C4-2B (cell line): ENCODE measurements around the gene AP4B1.
"Not testable (repeated sequence)": the region's sequence is repeated elsewhere in the genome, so short reads cannot be mapped to it uniquely, and the experiment has no call there.

Source experiments
- H3K27ac ChIP-seq: fragments of 450-650 bp; 2 replicates; pipeline ENCODE4 v1.5.1; 2017
- CTCF ChIP-seq: fragments of 450-650 bp; conservative IDR thresholded peaks from 2 replicates; pipeline ENCODE4 v1.5.1; 2017; ENCODE audit warnings: mild to moderate bottlenecking
- ZFX ChIP-seq: fragments of 450-650 bp; IDR thresholded peaks from 2 replicates; pipeline ENCODE4 v1.6.1; 2017

Gene AP4B1

GRCh38 chr1:113904674-113905434 lies at the start of gene AP4B1, which contains the start of gene DCLRE1B:
Gene AP4B1, minus strand, starts transcription at chr1:113904799. Its CDS starts 82 bp downstream, at chr1:113904717.
Gene DCLRE1B, plus strand, starts transcription at chr1:113905326. Its CDS starts 261 bp downstream, at chr1:113905587.
- H3K27ac ChIP-seq: peak within 1 kb of the TSS; percentile 82
- TF ChIP-seq CTCF: peak; percentile 64
- no peak; the same call in 1 of the 2 replicates for TF ChIP-seq ZFX

GRCh38 chr1:113951719-113952118 lies 47.1 kb upstream of the AP4B1 start:
- TF ChIP-seq ZFX (no peak), CTCF (no peak)

GRCh38 chr1:113950908-113951307 lies 46.3 kb upstream of the AP4B1 start:
- no peak overlapping the region for H3K27ac ChIP-seq
- no peak for TF ChIP-seq CTCF
- no peak for TF ChIP-seq ZFX

More at GRCh38 chr1:113951719-113952118, 47.1 kb upstream of the AP4B1 start:
- H3K27ac ChIP-seq: no peak overlapping the region

GRCh38 chr1:113949007-113949406 lies 44.4 kb upstream of the AP4B1 start:
- no peak for TF ChIP-seq ZFX
- TF ChIP-seq CTCF: peak; percentile 39
- H3K27ac ChIP-seq: no peak overlapping the region

- H3K27ac ChIP-seq: not testable (repeated sequence)
Observed at GRCh38 chr1:113948151-113948550, 43.6 kb upstream of the AP4B1 start.

- TF ChIP-seq ZFX: no peak
- TF ChIP-seq CTCF: no peak
- no peak overlapping the region for H3K27ac ChIP-seq
Observed at GRCh38 chr1:113947388-113948107, 42.9 kb upstream of the AP4B1 start.

- TF ChIP-seq ZFX (no peak), CTCF (no peak)
- H3K27ac ChIP-seq: no peak overlapping the region
Observed at GRCh38 chr1:113946678-113947387, 42.2 kb upstream of the AP4B1 start.
